Measurements from ENCODE around the gene APOC3. TPM values are rescaled to one million over a fixed set of nuclear protein-coding genes. Genes with fewer than 3 reads are reported as not detected.

Gene APOC3
- total RNA-seq, 1 experiment from 2014 or later, result not detected

DNA sequence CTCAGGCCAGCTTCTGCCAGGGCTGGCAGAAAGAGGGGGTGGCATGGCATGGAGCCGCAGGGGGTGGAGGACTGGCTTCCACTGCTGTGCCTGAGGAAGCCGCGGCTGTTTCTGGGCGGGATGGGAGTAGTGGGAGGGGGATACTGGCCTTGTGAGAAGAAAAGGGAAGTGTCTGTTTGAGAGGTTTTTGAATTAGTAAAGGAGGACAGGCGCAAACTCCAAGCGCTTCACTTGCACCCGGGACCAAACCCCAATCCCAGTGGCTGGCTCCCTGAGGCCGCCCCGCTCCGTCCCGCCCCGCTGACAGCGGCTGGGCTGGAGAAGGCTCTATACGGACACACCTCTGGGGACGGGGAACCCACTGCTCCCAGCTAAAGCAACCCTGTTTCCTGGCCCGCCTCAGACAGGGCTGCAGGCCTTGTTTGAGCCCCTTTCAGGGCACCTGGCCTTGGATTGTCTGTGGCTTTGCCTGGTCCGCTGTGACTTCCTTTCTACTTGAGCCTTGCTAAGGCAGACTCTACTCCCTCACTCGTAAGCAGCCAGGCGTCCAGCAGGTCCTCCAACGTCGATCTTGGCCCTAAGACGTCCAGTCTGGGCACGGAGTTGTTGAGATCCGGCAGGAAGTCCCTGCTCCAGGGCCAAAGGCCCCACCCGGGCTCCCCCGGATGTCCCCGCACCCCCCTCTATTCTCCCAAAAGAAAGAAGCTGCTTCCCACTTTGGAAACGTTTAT is 5.5 kb downstream of the APOC3 start:
- TF ChIP-seq CTCF (conservative IDR thresholded peaks at IDR 0.05), result no peak
- Mint-ChIP-seq H3K9me3 (peaks cover 3 to 5% of the 10 kb centered on the region in 2 experiments; a peak in 3 of 5 replicates), H3K27ac (no peak overlapping the region), H3K4me3 (peak overlapping the region; percentile 48 to 64; a peak in 4 of 5 replicates), H3K27me3 (ENCODE audit: low read depth) (peaks cover 22% of the 10 kb centered on the region), H3K4me1 (peaks cover 32 to 35% of the 10 kb centered on the region in 2 experiments), H3K36me3 (ENCODE audit: insufficient read depth in 1 of 3, low read depth in 3 of 3) (no peaks in the 10 kb centered on the region; a peak in 1 of 7 replicates)
- Histone ChIP-seq H4K91ac (ENCODE audit: insufficient read length, low read depth, low read length) (no peak overlapping the region), H3K79me1 (ENCODE audit: insufficient read depth, low read depth, low read length, poor library complexity, severe bottlenecking) (no peaks in the 10 kb centered on the region), H3K79me2 (ENCODE audit: insufficient read depth, low read length) (no peaks in the 10 kb centered on the region), H3K4me1 (ENCODE audit: insufficient read depth, low read length) (no peaks in the 10 kb centered on the region), H3K14ac (ENCODE audit: insufficient read depth, low read length) (peak overlapping the region; percentile 54), H2BK20ac (ENCODE audit: low read depth, low read length, poor library complexity, severe bottlenecking) (no peak overlapping the region), H2AK5ac (ENCODE audit: insufficient read length, low read length) (no peak overlapping the region), H3K27ac (ENCODE audit: insufficient read length, low read depth, low read length) (no peak overlapping the region), H3K56ac (ENCODE audit: insufficient read length, low read depth, low read length) (no peak overlapping the region), H3K18ac (ENCODE audit: insufficient read length, low read depth, low read length) (no peak overlapping the region), H3T11ph (ENCODE audit: low read length) (no peak overlapping the region), H4K8ac (replicated peaks; ENCODE audit: insufficient read length, low read depth, low read length) (no peak overlapping the region), H3K9me3 (ENCODE audit: control insufficient read depth, low read depth, low read length) (no peaks in the 10 kb centered on the region), H4K5ac (ENCODE audit: insufficient read length, low read depth, low read length) (no peak overlapping the region), H2AFZ (ENCODE audit: low read length) (no peak overlapping the region), H2BK5ac (ENCODE audit: insufficient read length, low read length) (no peak overlapping the region), H3K4ac (ENCODE audit: low read depth, low read length) (no peak overlapping the region), H2BK120ac (ENCODE audit: low read depth, low read length, poor library complexity, severe bottlenecking) (no peak overlapping the region), H2BK15ac (ENCODE audit: low read depth, low read length) (no peak overlapping the region), H3K23ac (ENCODE audit: insufficient read length, low read depth, low read length) (no peak overlapping the region), H4K20me1 (ENCODE audit: control insufficient read depth, insufficient read depth, insufficient read length) (no peaks in the 10 kb centered on the region), H3K27me3 (ENCODE audit: insufficient read depth, low read length) (no peaks in the 10 kb centered on the region), H3K4me2 (ENCODE audit: insufficient read depth, insufficient read length, low read length) (peak overlapping the region; percentile 74), H3K9ac (ENCODE audit: extremely low read depth, insufficient read length, low read length) (no peak overlapping the region), H2BK12ac (ENCODE audit: insufficient read length, low read depth, low read length) (no peak overlapping the region), H3K23me2 (ENCODE audit: insufficient read length, low read depth, low read length, poor library complexity, severe bottlenecking) (peaks cover 6% of the 10 kb centered on the region)
- no CpG with 5 or more reads among the region's 28 CpGs for WGBS (ENCODE audit: extremely low coverage, insufficient read length, low lambda C conversion rate)
- DNase-seq, result peak; percentile 56
